CD4-positive, alpha-beta T cell (primary cell): ENCODE results near the gene LPAR1. TPM values are rescaled to one million over a fixed set of nuclear protein-coding genes. Genes with fewer than 3 reads are reported as not detected.

Experiments
- ATAC-seq: fragments of 200-7000 bp; cut with Tn5 transposase; one replicate; pipeline ENCODE4 v1.10.0; 2022; ENCODE audit warnings: mild to moderate bottlenecking; ENCODE audit not compliant: poor library complexity
- CTCF ChIA-PET: fragments of 350-600 bp; sonication (Branson Sonifier 250); formaldehyde crosslinking; loops from one replicate; lab custom pipeline; 2021; ENCODE audit warnings: antibody characterized with exemption, inconsistent platforms; lab: Charles Lee
- POLR2A ChIA-PET: fragments of 350-600 bp; sonication (Branson Sonifier 250); formaldehyde crosslinking; loops from one replicate; lab custom pipeline; 2021; ENCODE audit warnings: antibody characterized with exemption, inconsistent platforms; lab: Charles Lee
- DNase-seq, 14 experiments: peaks; one replicate each; pipeline ENCODE4 v3.0.0-alpha.2; 2013 to 2020; ENCODE audit warnings: mixed read lengths in 2 of 14
- H3K27ac ChIP-seq, 2 donors: one replicate each; pipeline versions ENCODE4 v1.5.1 to v1.7.0; 2013; ENCODE audit warnings: low read length in 2 of 2, low read depth in 1 of 2, mild to moderate bottlenecking in 1 of 2
- H3K27me3 ChIP-seq, 2 experiments: 1 replicate in 1 of 2; 2 replicates in 1 of 2; pipeline versions ENCODE4 v1.6.1 to v1.7.0; 2013; ENCODE audit warnings: low read length in 2 of 2, control low read depth in 1 of 2, mild to moderate bottlenecking in 1 of 2, moderate library complexity in 1 of 2; ENCODE audit not compliant: insufficient read depth in 2 of 2, control insufficient read depth in 1 of 2
- H3K36me3 ChIP-seq: one replicate; pipeline ENCODE4 v1.6.1; 2013; ENCODE audit warnings: low read length, control low read depth; ENCODE audit not compliant: insufficient read depth
- H3K4me1 ChIP-seq: one replicate; pipeline ENCODE4 v1.6.1; 2013; ENCODE audit warnings: low read length, control low read depth; ENCODE audit not compliant: insufficient read depth
- H3K4me3 ChIP-seq: one replicate; pipeline ENCODE4 v1.5.1; 2013; ENCODE audit warnings: mild to moderate bottlenecking, low read length, moderate library complexity
- H3K9me3 ChIP-seq, 2 experiments: 1 replicate in 1 of 2; 2 replicates in 1 of 2; pipeline versions ENCODE4 v1.6.1 to v1.7.0; 2013; ENCODE audit warnings: low read length in 2 of 2, mild to moderate bottlenecking in 2 of 2, control low read depth in 1 of 2, moderate library complexity in 1 of 2; ENCODE audit not compliant: control insufficient read depth in 1 of 2, insufficient read depth in 1 of 2
- H3K27ac Mint-ChIP-seq: one replicate; pipeline ENCODE4 v1.8.0; 2020; ENCODE audit warnings: mixed read lengths
- H3K27me3 Mint-ChIP-seq: one replicate; pipeline ENCODE4 v1.8.0; 2021; ENCODE audit warnings: mixed read lengths
- H3K36me3 Mint-ChIP-seq: one replicate; pipeline ENCODE4 v1.8.0; 2021; ENCODE audit warnings: low read depth, mixed read lengths
- H3K4me1 Mint-ChIP-seq: one replicate; pipeline ENCODE4 v1.8.0; 2021; ENCODE audit warnings: low read depth, mixed read lengths
- H3K4me3 Mint-ChIP-seq: one replicate; pipeline ENCODE4 v1.8.0; 2020; ENCODE audit warnings: mild to moderate bottlenecking, mixed read lengths
- H3K9me3 Mint-ChIP-seq: one replicate; pipeline ENCODE4 v1.8.0; 2020; ENCODE audit warnings: mixed read lengths
- CTCF ChIP-seq: fragments of 200-600 bp; IDR thresholded peaks from one replicate; pipeline ENCODE4 v1.8.0; 2022; ENCODE audit warnings: antibody characterized with exemption, mild to moderate bottlenecking
- intact Hi-C, 2 experiments: fragments of 100-400 bp; cut with DNase I in 1 of 2; cut with micrococcal nuclease in 1 of 2; formaldehyde crosslinking; loops; one replicate each; pipeline versions ENCODE4 v1.15.1 to v1.9.0; 2023 to 2025; cut with DNase I, micrococcal nuclease
- total RNA-seq, 174 experiments: library from RNA in 2 of 174; stranded (reverse) in 2 of 174; gene quantifications; one replicate each; pipeline ENCODE4 v1.2.3 and lab custom pipeline; 2021 to 2026

LPAR1 gene
- total RNA-seq, 2 experiments from 2014 or later = not detected

DNA sequence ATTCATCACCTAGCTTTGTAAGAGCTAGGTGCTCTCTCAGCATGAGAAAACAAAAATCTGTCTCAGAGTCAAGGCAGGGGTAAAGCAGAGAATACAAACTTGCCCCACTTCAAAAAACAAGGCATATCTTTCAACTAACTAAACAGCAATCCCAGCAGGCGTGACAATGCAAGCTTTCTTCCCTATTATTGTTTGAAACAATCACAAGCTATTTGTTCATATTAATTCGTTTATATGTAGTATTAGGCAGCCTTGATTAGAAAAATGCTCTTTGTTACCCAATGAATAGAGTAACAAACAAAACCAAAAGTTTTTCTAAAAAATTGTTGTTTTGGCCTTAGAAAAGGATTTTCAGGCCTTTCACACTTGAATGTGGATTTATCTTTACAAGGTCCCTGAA lies 71.1 kb downstream of the LPAR1 start:
- no peak overlapping the region for H3K4me3 Mint-ChIP-seq
- no peak for TF ChIP-seq CTCF
- Histone ChIP-seq H3K36me3 (no peaks in the 10 kb centered on the region), H3K4me1 (no peaks in the 10 kb centered on the region), H3K27ac (no peak overlapping the region), H3K27me3 (no peaks in the 10 kb centered on the region), H3K9me3 (no peaks in the 10 kb centered on the region), H3K4me3 (no peak overlapping the region)
- H3K27ac Mint-ChIP-seq = no peak overlapping the region
- ChIA-PET CTCF (no interaction called here), POLR2A (no interaction called here)
- no peaks in the 10 kb centered on the region for H3K27me3 Mint-ChIP-seq
- H3K9me3 Mint-ChIP-seq = no peaks in the 10 kb centered on the region
- ATAC-seq = no peak
- no peaks in the 10 kb centered on the region for H3K36me3 Mint-ChIP-seq
- DNase-seq = no peak
- no peaks in the 10 kb centered on the region for H3K4me1 Mint-ChIP-seq
- intact Hi-C loops = no loop called here

- H3K4me3 ChIP-seq = no peak overlapping the region
- no peaks in the 10 kb centered on the region for H3K4me1 ChIP-seq
- H3K27me3 ChIP-seq = no peaks in the 10 kb centered on the region
- TF ChIP-seq CTCF = no peak
- CTCF ChIA-PET = no interaction called here
- no peaks in the 10 kb centered on the region for H3K36me3 Mint-ChIP-seq
- no peak for ATAC-seq
- H3K27ac ChIP-seq = no peak overlapping the region
- POLR2A ChIA-PET = no interaction called here
- no peak overlapping the region for H3K4me3 Mint-ChIP-seq
- H3K4me1 Mint-ChIP-seq = no peaks in the 10 kb centered on the region
- H3K27ac Mint-ChIP-seq = no peak overlapping the region
- no peaks in the 10 kb centered on the region for H3K36me3 ChIP-seq
- DNase-seq = no peak
- no peaks in the 10 kb centered on the region for H3K9me3 ChIP-seq
- H3K9me3 Mint-ChIP-seq = peaks cover 8% of the 10 kb centered on the region
- no peaks in the 10 kb centered on the region for H3K27me3 Mint-ChIP-seq
- intact Hi-C loops = no loop called here
Measured at GRCh38 chr9:110960288-110960687, 78.0 kb downstream of the LPAR1 start.

GRCh38 chr9:110958847-110959246 lies 79.4 kb downstream of the LPAR1 start:
- Mint-ChIP-seq H3K27me3 (no peaks in the 10 kb centered on the region), H3K9me3 (peaks cover 18% of the 10 kb centered on the region), H3K4me3 (no peak overlapping the region), H3K4me1 (no peaks in the 10 kb centered on the region), H3K36me3 (no peaks in the 10 kb centered on the region), H3K27ac (no peak overlapping the region)
- no peak overlapping the region for H3K4me3 ChIP-seq
- intact Hi-C loops = no loop called here
- POLR2A ChIA-PET = no interaction called here
- ATAC-seq = no peak
- no peaks in the 10 kb centered on the region for H3K27me3 ChIP-seq
- no peak for DNase-seq
- TF ChIP-seq CTCF = no peak
- no peaks in the 10 kb centered on the region for H3K36me3 ChIP-seq
- no peaks in the 10 kb centered on the region for H3K4me1 ChIP-seq
- CTCF ChIA-PET = no interaction called here
- no peak overlapping the region for H3K27ac ChIP-seq
- H3K9me3 ChIP-seq = peaks cover 0 to 9% of the 10 kb centered on the region in 2 experiments
